ENCODE data around the gene PDXDC1. TPM values are rescaled to one million over a fixed set of nuclear protein-coding genes. Genes with fewer than 3 reads are reported as not detected.
"Not testable (repeated sequence)": the region's sequence is repeated elsewhere in the genome, so short reads cannot be mapped to it uniquely, and the experiment has no call there.

PDXDC1 gene
- polyA plus RNA-seq, 4 donors = 116 to 181 (median 149) TPM

- 91 to 94% (median 91%) methylated on average over 6 to 8 of the region's 10 CpGs for WGBS, 3 donors
- not testable (repeated sequence) for H3K27ac ChIP-seq (ENCODE audit: low read depth in 1 of 3, low read length in 2 of 3); FAIRE-seq; H3K27me3 ChIP-seq (ENCODE audit: control insufficient read depth in 3 of 3, insufficient read depth in 3 of 3, low read length in 3 of 3); H3K9me3 ChIP-seq (ENCODE audit: control insufficient read depth in 2 of 2, insufficient read depth in 1 of 2, low read depth in 1 of 2, low read length in 1 of 2); H3K4me3 ChIP-seq (ENCODE audit: low read depth in 1 of 3, low read length in 3 of 3); DNase-seq; H3K4me1 ChIP-seq (ENCODE audit: control insufficient read depth in 3 of 3, insufficient read depth in 2 of 3, low read depth in 1 of 3, low read length in 2 of 3); H3K36me3 ChIP-seq (ENCODE audit: control insufficient read depth in 3 of 3, insufficient read depth in 2 of 3, low read depth in 1 of 3, low read length in 3 of 3)
Measured at GRCh38 chr16:15160571-15160970, 185.7 kb downstream of the PDXDC1 start.

GRCh38 chr16:15163055-15163454 lies 188.2 kb downstream of the PDXDC1 start:
- not testable (repeated sequence) for H3K36me3 ChIP-seq (ENCODE audit: control insufficient read depth in 3 of 3, insufficient read depth in 2 of 3, low read depth in 1 of 3, low read length in 3 of 3); H3K4me3 ChIP-seq (ENCODE audit: low read depth in 1 of 3, low read length in 3 of 3); H3K27ac ChIP-seq (ENCODE audit: low read depth in 1 of 3, low read length in 2 of 3); DNase-seq; FAIRE-seq; H3K9me3 ChIP-seq (ENCODE audit: control insufficient read depth in 2 of 2, insufficient read depth in 1 of 2, low read depth in 1 of 2, low read length in 1 of 2); H3K4me1 ChIP-seq (ENCODE audit: control insufficient read depth in 3 of 3, insufficient read depth in 2 of 3, low read depth in 1 of 3, low read length in 2 of 3); H3K27me3 ChIP-seq (ENCODE audit: control insufficient read depth in 3 of 3, insufficient read depth in 3 of 3, low read length in 3 of 3)
- WGBS, 3 donors = 88 to 90% (median 88%) methylated on average over 1 of the region's 1 CpG

GRCh38 chr16:15166177-15166576 lies 191.4 kb downstream of the PDXDC1 start:
- H3K27ac ChIP-seq (ENCODE audit: low read depth in 1 of 3, low read length in 2 of 3); DNase-seq; H3K4me1 ChIP-seq (ENCODE audit: control insufficient read depth in 3 of 3, insufficient read depth in 2 of 3, low read depth in 1 of 3, low read length in 2 of 3); H3K9me3 ChIP-seq (ENCODE audit: control insufficient read depth in 2 of 2, insufficient read depth in 1 of 2, low read depth in 1 of 2, low read length in 1 of 2); FAIRE-seq; H3K36me3 ChIP-seq (ENCODE audit: control insufficient read depth in 3 of 3, insufficient read depth in 2 of 3, low read depth in 1 of 3, low read length in 3 of 3); H3K27me3 ChIP-seq (ENCODE audit: control insufficient read depth in 3 of 3, insufficient read depth in 3 of 3, low read length in 3 of 3); H3K4me3 ChIP-seq (ENCODE audit: low read depth in 1 of 3, low read length in 3 of 3): not testable (repeated sequence)

GRCh38 chr16:15168303-15168702 lies 193.5 kb downstream of the PDXDC1 start:
- not testable (repeated sequence) for H3K27me3 ChIP-seq (ENCODE audit: control insufficient read depth in 3 of 3, insufficient read depth in 3 of 3, low read length in 3 of 3); H3K4me3 ChIP-seq (ENCODE audit: low read depth in 1 of 3, low read length in 3 of 3); H3K4me1 ChIP-seq (ENCODE audit: control insufficient read depth in 3 of 3, insufficient read depth in 2 of 3, low read depth in 1 of 3, low read length in 2 of 3); DNase-seq; FAIRE-seq; H3K27ac ChIP-seq (ENCODE audit: low read depth in 1 of 3, low read length in 2 of 3); H3K36me3 ChIP-seq (ENCODE audit: control insufficient read depth in 3 of 3, insufficient read depth in 2 of 3, low read depth in 1 of 3, low read length in 3 of 3); H3K9me3 ChIP-seq (ENCODE audit: control insufficient read depth in 2 of 2, insufficient read depth in 1 of 2, low read depth in 1 of 2, low read length in 1 of 2)
- WGBS, 3 donors = 70 to 77% (median 76%) methylated on average over 3 of the region's 3 CpGs

- DNase-seq; H3K4me1 ChIP-seq (ENCODE audit: control insufficient read depth in 3 of 3, insufficient read depth in 2 of 3, low read depth in 1 of 3, low read length in 2 of 3); H3K27ac ChIP-seq (ENCODE audit: low read depth in 1 of 3, low read length in 2 of 3): not testable (repeated sequence)
Measured at GRCh38 chr16:15168953-15169652, 194.3 kb downstream of the PDXDC1 start.

GRCh38 chr16:15179909-15180308 lies 205.1 kb downstream of the PDXDC1 start:
- not testable (repeated sequence) for H3K27me3 ChIP-seq (ENCODE audit: control insufficient read depth in 3 of 3, insufficient read depth in 3 of 3, low read length in 3 of 3); FAIRE-seq; H3K27ac ChIP-seq (ENCODE audit: low read depth in 1 of 3, low read length in 2 of 3); H3K4me3 ChIP-seq (ENCODE audit: low read depth in 1 of 3, low read length in 3 of 3); DNase-seq; H3K36me3 ChIP-seq (ENCODE audit: control insufficient read depth in 3 of 3, insufficient read depth in 2 of 3, low read depth in 1 of 3, low read length in 3 of 3); H3K9me3 ChIP-seq (ENCODE audit: control insufficient read depth in 2 of 2, insufficient read depth in 1 of 2, low read depth in 1 of 2, low read length in 1 of 2); H3K4me1 ChIP-seq (ENCODE audit: control insufficient read depth in 3 of 3, insufficient read depth in 2 of 3, low read depth in 1 of 3, low read length in 2 of 3)
- WGBS, 3 donors = 79 to 88% (median 88%) methylated on average over 3 of the region's 3 CpGs

More at GRCh38 chr16:15168953-15169652, 194.3 kb downstream of the PDXDC1 start:
- H3K9me3 ChIP-seq (ENCODE audit: control insufficient read depth in 2 of 2, insufficient read depth in 1 of 2, low read depth in 1 of 2, low read length in 1 of 2); H3K4me3 ChIP-seq (ENCODE audit: low read depth in 1 of 3, low read length in 3 of 3); H3K36me3 ChIP-seq (ENCODE audit: control insufficient read depth in 3 of 3, insufficient read depth in 2 of 3, low read depth in 1 of 3, low read length in 3 of 3); H3K27me3 ChIP-seq (ENCODE audit: control insufficient read depth in 3 of 3, insufficient read depth in 3 of 3, low read length in 3 of 3); FAIRE-seq: not testable (repeated sequence)
- WGBS, 3 donors = 79 to 84% (median 79%) methylated on average over 4 of the region's 5 CpGs

- not testable (repeated sequence) for H3K9me3 ChIP-seq (ENCODE audit: control insufficient read depth in 2 of 2, insufficient read depth in 1 of 2, low read depth in 1 of 2, low read length in 1 of 2); H3K4me1 ChIP-seq (ENCODE audit: control insufficient read depth in 3 of 3, insufficient read depth in 2 of 3, low read depth in 1 of 3, low read length in 2 of 3); H3K4me3 ChIP-seq (ENCODE audit: low read depth in 1 of 3, low read length in 3 of 3); H3K27me3 ChIP-seq (ENCODE audit: control insufficient read depth in 3 of 3, insufficient read depth in 3 of 3, low read length in 3 of 3); H3K27ac ChIP-seq (ENCODE audit: low read depth in 1 of 3, low read length in 2 of 3); DNase-seq; FAIRE-seq; H3K36me3 ChIP-seq (ENCODE audit: control insufficient read depth in 3 of 3, insufficient read depth in 2 of 3, low read depth in 1 of 3, low read length in 3 of 3)
- 74 to 88% (median 75%) methylated on average over 1 of the region's 1 CpG for WGBS, 3 donors
Measured at GRCh38 chr16:15180946-15181345, 206.1 kb downstream of the PDXDC1 start.

GRCh38 chr16:15184000-15184399 lies 209.2 kb downstream of the PDXDC1 start:
- not testable (repeated sequence) for H3K27me3 ChIP-seq (ENCODE audit: control insufficient read depth in 3 of 3, insufficient read depth in 3 of 3, low read length in 3 of 3); H3K36me3 ChIP-seq (ENCODE audit: control insufficient read depth in 3 of 3, insufficient read depth in 2 of 3, low read depth in 1 of 3, low read length in 3 of 3); H3K27ac ChIP-seq (ENCODE audit: low read depth in 1 of 3, low read length in 2 of 3); H3K4me3 ChIP-seq (ENCODE audit: low read depth in 1 of 3, low read length in 3 of 3); DNase-seq; H3K4me1 ChIP-seq (ENCODE audit: control insufficient read depth in 3 of 3, insufficient read depth in 2 of 3, low read depth in 1 of 3, low read length in 2 of 3); FAIRE-seq; H3K9me3 ChIP-seq (ENCODE audit: control insufficient read depth in 2 of 2, insufficient read depth in 1 of 2, low read depth in 1 of 2, low read length in 1 of 2)
- 31 to 50% (median 37%) methylated on average over 1 of the region's 1 CpG for WGBS, 3 donors
